GM18502 (cell line): Measurements from ENCODE around the gene PPP2R5A.
"Not testable (repeated sequence)": the region's sequence is repeated elsewhere in the genome, so short reads cannot be mapped to it uniquely, and the experiment has no call there.

ENCODE experiments used
- ATAC-seq: cut with Tn5 transposase; IDR thresholded peaks from one replicate; pipeline ENCODE4 v1.9.1; 2021; ENCODE audit warnings: mild to moderate bottlenecking; ENCODE audit not compliant: unreplicated experiment, poor library complexity

Gene PPP2R5A

DNA sequence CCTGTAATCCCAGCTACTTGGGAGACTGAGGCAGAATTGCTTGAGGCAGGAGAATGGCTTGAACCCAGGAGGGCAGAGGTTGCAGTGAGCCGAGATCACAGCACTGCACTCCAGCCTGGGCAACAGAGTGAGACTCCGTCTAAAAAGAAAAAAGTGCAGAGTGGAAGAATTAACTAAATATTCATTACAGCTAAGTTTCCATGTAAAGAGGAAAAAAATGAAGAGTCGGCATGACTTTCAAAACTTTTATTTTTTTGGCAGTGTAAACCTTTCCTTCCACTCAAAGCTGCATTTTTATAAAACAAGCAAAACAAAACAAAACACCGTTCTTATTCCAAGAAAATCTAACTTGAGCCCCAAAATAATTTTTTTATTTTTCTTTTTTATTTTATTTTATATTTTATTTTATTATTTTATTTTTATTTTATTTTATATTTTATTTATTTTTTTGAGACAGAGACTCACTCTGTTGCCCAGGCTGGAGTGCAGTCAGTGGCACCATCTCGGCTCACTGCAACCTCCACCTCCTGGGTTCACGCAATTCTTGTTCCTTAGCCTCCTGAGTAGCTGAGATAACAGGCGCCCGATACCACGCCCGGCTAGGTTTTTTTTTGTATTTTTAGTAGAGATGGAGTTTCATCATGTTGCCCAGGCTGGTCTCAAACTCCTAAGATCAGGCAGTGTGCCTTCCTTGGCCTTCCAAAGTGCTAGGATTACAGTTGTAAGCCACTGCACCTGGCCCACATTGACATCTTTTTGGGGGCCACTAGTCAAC lies 66.6 kb downstream of the PPP2R5A start:
- ATAC-seq: no peak

DNA sequence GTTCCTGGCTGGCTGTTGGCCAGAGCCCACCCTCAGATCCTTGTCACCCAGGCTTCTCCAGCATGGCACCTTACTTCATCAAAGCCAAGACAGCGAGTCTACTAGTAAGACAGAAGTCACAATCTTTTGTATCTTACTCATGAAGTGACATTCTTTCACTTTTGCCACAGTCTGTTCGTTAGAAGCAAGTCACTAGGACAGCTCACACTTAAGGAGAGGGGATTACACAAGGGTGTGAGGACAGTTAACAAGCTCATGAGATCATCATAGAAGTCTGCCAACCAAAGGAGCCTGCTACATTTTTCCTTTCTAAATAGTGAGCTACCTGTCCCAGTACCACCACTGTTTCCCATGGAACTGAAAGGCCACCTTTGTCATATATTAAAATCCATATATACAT lies 68.0 kb downstream of the PPP2R5A start:
- ATAC-seq: no peak

DNA sequence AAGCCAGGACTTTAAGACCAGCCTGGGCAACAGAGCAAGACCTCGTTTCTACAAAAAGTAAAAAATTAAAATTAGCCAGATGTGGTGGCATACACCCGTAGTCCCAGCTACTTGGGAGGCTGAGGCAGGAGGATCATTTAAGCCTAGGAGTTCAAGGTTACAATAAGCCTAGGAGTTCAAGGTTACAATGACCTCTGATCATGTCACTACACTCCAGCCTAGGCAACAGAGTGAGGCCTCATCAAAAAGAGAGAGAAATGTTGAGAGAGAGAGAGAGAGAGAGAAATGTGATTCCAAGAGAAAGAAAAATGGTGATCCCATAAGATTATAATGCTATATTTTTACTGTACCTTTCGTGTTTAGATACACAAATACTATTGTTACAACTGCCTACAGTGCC lies 69.3 kb downstream of the PPP2R5A start:
- no peak for ATAC-seq

DNA sequence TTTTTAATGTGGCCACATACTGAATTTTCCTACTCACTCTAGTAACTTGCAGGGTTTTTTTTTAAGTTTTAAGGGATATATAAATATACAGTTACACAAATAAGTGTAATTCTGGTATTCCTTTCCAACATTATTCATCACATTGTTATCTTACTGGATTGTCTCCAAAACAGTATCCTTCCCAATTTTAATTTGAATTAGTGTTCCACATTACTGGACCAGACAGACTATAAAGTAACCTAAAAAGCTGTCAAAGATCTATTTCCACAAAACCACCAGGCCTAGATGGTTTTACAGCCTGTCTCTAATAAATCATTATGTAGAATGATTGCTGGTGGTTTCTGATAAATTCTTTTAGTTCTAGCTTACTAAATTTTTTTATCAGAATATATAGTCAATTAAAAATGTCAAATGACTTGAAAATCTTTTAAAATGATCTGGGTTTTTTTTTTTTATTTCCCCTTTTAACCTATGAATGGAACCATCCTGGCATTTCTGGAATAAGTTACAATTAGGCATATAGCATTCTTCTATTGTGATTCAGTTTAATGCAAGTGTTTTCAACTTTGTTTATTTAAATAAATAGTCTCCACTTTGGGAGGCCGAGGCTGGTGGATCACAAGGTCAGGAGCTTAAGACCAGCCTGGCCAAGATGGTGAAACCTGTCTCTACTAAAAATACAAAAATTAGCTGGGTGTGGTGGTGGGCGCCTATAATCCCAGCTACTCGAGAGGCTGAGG lies 70.2 kb downstream of the PPP2R5A start:
- ATAC-seq: no peak

DNA sequence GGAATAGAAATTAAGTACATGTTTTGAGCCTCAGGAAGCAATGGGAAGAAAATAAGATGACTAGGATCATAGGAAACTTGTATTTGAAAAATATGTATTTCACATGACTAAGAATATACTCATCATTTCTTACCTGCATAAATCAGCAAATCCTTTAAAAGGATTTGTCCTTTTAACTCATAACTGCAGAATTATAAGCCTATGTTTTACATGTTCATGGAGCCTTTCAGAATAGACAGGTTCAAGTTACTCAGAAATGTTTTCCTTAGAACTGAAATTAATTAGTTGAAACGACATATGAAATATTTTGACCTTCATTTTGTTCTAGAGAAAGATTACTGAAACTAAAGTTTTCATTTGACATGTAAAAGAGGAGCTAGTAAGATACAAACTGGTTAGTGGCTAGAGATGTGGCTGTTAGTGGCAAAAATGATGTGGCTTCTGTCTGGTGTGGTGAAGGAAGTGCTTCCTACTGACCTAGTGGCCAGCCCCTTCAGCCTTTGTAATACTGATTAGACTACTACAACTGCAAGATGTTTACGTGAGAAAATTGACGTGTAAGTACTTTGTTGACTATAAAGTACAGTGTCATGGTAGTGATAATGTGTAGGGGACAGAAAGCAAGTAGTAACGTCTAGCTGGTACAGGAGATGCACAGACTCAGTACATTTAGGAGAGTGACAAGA lies 74.7 kb downstream of the PPP2R5A start:
- no peak for ATAC-seq

DNA sequence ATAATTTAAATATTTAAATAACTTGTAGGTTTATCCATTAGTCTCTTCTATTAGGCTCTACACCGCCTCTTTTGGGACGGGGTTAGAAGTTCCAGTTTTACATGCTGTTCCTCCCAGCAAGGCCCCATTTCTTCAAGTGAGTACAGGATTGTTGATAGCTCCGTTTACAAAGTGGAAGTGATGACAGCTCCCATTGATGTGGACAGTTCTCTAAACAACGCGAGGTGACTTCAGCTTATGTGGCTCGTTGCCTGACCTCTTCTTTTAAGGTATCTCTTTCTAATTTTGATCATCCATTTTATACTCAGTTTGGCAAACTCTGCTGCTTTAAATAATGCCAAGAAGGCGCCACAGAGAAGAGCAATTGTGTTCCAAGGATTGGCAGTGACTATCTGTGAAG lies 79.8 kb downstream of the PPP2R5A start:
- no peak for ATAC-seq

DNA sequence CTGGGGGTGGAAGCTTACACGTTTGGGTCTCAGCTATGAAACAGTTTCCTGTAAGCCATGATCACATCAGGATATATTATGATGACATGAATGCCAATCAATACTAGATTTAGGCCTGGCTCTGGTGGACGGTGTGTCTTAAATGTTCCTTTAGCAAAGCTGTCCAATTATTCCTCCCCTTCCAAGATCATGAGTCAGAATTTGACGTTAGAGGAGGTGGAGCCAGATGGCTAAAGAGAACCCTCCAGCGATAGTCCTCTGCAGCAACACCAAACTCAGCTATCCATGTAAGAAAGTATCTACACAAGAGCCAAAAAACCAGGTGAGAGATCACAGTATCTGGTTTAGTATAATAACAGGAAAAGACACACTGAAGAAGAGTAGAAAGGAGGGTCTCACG lies 81.7 kb downstream of the PPP2R5A start:
- ATAC-seq: no peak

DNA sequence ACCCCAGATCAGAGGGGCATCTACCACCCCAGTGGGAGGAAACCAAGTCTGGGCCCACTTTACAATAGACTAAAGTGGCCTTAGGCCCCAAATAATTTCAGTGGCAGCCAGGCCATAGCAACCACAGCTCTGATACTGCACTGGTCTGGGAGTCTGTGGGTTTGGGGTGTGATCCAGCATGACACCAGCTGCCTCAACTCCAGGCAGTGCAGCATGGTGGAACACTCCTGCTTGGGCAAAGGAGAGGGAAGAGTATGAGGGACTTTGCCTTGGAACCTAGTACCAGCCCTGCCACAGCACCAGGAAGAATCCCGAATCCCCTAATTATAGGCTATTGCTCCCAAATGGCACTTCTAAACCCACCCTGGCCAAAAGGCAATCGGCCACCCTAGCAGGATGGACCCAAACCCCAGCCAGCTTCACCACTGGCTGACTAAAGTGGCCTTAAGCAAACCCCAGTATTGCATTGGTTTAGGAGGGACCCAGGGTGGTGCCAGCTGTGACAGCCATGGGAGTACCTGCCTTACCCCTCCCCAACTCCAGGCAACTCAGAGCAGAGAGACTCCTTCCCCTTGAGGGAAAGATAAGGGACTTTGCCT lies 82.4 kb downstream of the PPP2R5A start:
- ATAC-seq: no peak

DNA sequence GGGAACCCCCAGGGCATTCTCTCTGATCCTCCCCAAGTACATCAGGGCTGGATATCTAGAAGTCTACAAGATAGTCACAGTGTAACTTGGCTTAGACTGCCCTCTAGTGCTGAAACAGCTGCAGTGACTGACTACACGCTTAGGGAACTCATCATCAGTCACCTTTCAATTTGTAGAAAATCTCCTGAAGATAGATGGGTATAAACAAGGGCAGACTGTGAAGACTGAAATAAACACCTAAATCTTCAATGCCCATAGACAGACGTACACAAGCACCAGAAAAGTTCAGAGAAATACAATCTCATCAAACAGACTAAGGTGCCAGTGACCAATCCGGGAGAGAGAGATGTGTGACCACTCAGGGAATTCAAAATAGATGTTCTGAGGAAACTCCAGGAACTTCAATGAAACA lies 82.9 kb downstream of the PPP2R5A start:
- no peak for ATAC-seq

DNA sequence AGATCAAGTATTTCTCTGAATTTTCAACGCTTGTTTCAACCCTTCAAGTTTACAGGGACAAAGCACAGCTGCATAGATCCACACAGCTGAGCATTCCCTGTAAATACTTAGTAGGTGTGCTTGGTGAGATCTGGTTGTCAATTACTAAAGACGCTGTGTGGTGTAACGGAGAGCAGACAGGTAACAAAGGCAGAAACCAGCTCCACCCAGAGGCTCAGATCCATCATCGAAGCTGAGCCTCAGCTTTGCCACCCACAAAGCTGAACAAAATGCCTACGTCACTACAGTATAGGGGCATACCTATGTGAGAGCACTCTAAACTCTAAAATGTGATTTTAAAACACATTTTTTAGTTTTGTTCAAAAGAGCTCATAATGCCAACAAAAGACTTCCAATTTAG lies 90.8 kb downstream of the PPP2R5A start:
- ATAC-seq: no peak

DNA sequence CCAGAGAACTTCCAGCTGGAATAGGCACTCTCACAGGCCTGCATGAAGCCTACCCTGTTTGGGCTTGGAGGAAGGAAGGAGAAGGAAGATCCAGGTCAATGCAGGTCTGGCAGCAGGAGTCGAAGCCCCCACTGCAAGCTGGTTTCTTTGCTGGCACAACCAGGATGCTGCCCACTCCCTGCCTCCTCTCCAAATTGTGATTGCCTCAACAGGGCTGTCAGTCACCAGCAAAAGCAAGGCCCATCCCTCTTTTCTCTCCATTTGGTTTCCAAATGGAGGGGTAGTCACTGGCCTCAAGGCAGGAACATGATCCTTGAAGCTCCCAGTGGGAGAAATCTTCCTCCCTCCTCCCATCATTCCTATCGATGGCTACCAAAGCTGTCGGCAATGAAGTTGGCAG lies 92.4 kb downstream of the PPP2R5A start:
- no peak for ATAC-seq

DNA sequence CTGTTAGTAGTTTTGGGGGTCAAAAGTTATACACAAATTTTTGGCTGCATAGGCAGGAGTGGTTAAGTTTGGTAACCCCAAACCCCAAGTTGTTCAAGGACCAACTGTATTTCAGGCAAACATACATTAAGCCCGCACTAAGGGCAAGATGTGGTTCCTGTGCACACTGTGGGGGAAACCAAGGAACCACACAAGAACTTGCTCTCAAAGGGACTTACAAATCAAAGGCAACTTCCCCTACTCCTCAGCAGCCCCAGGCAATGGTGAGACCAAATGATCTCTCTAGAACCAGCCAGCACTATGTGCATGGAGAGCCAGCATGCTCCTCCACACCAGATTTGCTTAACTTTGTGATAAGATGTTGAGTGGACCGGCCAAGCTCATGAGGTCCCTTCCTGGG lies 94.2 kb downstream of the PPP2R5A start:
- no peak for ATAC-seq

DNA sequence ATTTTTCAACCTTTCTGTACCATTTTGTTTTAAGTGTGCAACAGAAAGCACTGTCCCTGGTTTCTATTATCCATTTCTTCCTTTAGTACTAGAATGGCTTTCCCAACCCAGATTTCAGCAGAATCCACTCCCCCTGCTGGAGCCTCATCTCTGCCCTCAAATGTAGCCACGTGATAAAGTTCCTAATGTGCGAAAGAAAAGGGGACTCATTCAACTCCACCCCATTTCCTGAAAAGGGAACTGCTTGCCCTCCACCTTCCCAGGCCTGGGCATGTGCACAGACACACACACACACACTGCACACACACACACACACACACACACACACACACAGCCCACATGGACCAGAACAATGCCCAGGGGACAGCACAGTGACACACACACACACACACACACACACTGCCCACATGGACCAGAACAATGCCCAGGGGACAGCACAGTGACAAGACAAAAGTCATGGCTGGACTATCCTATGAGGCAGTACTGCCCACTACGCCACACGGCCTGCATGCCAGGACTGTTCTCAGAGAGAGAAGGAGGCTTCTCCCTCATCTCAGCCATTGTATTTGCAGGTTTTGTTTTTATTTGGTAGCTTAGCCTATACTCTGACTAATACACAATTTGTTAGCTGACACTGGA lies 96.3 kb downstream of the PPP2R5A start:
- no peak for ATAC-seq

DNA sequence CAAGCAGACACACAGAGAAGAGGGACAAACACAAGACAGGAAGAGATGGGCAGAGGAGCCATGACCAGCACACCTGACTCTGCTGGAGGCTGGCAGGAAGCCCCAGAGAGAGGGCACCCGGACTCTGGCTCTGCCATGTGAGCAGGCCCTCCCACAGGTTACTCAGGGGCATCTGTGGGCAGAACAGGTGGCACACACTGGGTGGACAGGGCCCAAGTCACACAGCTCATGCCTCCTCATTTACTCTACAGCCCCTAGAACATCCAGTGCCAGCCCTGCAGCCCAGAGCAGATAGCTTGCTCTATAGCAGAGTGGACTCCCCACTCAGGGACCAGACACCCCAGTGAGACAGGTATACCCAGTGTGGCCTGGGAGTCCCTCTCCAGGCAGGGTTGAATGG lies 100.8 kb downstream of the PPP2R5A start:
- ATAC-seq: no peak

DNA sequence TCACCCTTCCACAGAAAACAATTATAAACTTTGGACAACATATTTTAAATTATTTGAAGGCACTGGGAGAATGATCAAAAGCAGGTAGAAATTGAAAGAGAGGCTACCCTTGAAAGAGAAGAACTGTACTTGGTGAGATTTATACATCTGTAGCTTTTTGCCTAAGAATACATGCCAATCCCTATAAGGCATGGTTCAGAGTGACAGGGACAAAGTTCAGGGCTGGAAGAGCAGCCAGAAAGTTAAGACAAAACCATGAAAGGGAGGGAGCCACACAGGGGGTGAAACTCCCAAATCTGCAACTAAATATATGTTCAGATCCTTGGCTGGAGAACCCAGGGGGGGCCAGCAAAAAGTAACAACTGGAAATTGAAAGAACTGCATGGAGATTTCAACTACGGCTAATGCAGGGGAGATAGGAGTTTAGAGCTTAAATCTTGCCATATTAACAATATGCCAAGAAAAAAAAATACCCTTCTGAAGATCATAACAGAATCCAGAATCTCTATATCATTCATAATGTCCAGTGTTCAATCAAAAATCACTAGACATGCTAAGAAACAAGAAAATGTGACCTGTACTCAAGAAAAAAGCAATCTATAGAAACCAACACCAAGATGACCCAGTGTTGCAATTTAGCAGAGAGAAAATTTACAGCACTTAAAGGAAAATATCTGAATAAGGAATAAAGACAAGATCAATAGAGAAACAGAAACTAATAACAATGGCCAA lies 103.9 kb downstream of the PPP2R5A start:
- ATAC-seq: no peak

DNA sequence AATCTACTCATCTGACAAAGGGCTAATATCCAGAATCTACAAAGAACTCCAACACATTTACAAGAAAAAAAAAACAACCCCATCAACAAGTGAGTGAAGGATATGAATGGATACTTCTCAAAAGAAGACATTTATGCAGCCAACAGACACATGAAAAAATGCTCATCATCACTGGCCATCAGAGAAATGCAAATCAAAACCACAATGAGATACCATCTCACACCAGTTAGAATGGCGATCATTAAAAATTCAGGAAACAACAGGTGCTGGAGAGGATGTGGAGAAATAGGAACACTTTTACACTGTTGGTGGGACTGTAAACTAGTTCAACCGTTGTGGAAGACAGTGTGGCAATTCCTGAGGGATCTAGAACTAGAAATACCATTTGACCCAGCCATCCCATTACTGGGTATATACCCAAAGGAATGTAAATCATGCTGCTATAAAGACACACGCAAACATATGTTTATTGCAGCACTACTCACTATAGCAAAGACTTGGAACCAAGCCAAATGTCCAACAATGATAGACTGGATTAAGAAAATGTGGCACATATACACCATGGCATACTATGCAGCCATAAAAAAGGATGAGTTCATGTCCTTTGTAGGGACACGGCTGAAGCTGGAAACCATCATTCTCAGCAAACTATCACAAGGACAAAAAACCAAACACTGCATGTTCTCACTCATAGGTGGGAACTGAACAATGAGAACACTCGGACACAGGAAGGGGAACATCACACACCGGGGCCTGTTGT lies 110.6 kb downstream of the PPP2R5A start:
- not testable (repeated sequence) for ATAC-seq

DNA sequence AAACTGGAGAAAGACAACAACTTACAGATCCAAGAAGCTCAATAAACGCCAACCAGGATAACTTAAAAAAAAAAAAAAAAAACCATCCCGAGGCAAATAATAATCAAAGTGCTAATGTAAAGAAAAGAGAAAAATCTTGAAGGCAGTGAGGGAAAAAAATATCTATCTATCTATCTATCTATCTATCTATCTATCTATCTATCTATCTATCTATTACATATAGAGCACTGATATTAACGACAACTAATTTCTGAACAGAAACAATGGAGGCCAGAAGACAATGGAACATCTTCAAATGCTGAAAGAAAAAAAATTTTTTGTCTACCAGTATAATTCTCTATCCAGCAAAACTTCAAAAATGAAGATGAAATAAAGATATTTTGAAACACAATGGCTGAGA lies 111.4 kb downstream of the PPP2R5A start:
- ATAC-seq: no peak

DNA sequence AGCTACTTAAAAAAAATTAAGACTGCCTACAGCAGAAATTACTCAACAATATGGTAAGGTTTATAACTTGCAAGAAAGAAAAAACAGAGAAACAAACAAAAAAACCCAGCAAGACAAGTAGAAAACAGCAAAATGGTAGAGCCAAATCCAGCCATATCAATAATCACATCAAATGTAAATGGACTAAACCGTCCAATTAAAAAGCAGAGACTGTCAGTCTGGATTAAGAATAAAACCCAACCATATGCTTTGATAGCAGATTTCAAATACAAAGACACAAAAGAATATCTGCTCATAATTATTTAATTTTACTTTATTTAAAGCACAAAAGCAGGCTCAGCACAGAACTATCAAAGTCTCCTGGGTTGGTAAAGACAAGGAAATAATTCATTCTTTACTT lies 112.0 kb downstream of the PPP2R5A start:
- no peak for ATAC-seq

DNA sequence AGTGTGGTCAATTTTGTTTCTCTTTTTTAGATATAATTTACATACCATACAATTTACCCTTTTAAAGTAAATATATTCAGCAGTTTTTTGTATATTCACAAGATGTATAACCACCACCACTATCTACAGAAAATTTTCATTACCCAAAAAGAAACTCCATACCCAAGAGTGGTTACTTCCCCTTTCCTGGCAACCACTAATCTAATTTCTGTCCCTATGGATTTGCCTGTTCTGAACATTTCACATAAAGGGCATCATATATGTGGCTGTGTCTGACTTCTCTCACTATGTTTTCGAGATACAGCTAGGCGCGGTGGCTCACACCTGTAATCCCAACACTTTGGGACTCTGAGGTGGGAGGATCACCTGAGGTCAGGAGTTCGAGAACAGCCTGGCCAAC lies 115.8 kb downstream of the PPP2R5A start:
- ATAC-seq: no peak
